Parathyroid adenoma (tissue), 2 donors: ENCODE results near the gene NFATC4.
"Not testable (repeated sequence)": the region's sequence is repeated elsewhere in the genome, so short reads cannot be mapped to it uniquely, and the experiment has no call there.

ENCODE experiments used
- H2AFZ ChIP-seq: fragments of 300-600 bp; sonication (generic); one replicate; pipeline ENCODE4 v1.7.0; 2017; ENCODE audit warnings: antibody characterized with exemption, mild to moderate bottlenecking
- H3K27ac ChIP-seq: fragments of 300-600 bp; sonication (generic); one replicate; pipeline ENCODE4 v1.7.0; 2017
- H3K27me3 ChIP-seq: fragments of 300-600 bp; sonication (generic); one replicate; pipeline ENCODE4 v1.7.0; 2017; ENCODE audit warnings: low read length; ENCODE audit not compliant: control insufficient read depth, insufficient read depth
- H3K36me3 ChIP-seq: fragments of 300-600 bp; sonication (generic); one replicate; pipeline ENCODE4 v1.7.0; 2017; ENCODE audit warnings: low read length; ENCODE audit not compliant: control insufficient read depth, insufficient read depth
- H3K4me1 ChIP-seq: fragments of 300-600 bp; sonication (generic); one replicate; pipeline ENCODE4 v1.7.0; 2017; ENCODE audit warnings: control low read depth
- H3K4me2 ChIP-seq: fragments of 300-600 bp; sonication (generic); one replicate; pipeline ENCODE4 v1.7.0; 2017; ENCODE audit warnings: low read length
- H3K4me3 ChIP-seq: fragments of 300-600 bp; sonication (generic); one replicate; pipeline ENCODE4 v1.7.0; 2017; ENCODE audit warnings: low read depth, low read length
- H3K79me2 ChIP-seq: fragments of 300-600 bp; sonication (generic); one replicate; pipeline ENCODE4 v1.7.0; 2017; ENCODE audit warnings: control low read depth
- H3K9ac ChIP-seq: fragments of 300-600 bp; sonication (generic); one replicate; pipeline ENCODE4 v1.7.0; 2017; ENCODE audit warnings: mild to moderate bottlenecking
- H3K9me3 ChIP-seq: fragments of 300-600 bp; sonication (generic); one replicate; pipeline ENCODE4 v1.7.0; 2017; ENCODE audit warnings: low read length; ENCODE audit not compliant: control insufficient read depth
- TF ChIP-seq, protein P1 (sequence below): fragments of 300-600 bp; sonication (generic); IDR thresholded peaks from one replicate; pipeline ENCODE4 v1.7.0; 2017; ENCODE audit warnings: antibody characterized with exemption, mild to moderate bottlenecking
- donor health status: primary hyperparathyroidism.

The NFATC4 gene

DNA sequence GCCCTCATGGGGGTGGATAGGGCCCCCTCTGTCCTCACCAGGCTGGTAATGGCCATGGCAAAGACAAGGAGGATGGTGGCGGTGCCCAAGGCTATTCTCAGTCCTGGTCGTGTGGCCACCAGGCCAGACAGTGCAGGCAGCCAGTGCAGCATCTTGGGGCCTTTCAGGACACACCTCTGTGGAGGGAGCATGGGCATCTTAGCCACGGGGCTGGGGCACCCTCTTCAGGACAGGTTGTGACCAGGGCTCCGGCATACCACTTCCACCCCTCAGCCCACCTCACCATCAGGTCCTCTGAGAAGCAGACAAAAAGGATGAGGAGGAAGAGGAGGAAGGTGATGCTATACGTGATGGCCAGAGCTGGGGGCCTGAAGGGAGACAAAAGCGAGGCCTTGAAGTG is 44.0 kb upstream of the NFATC4 start:
- Histone ChIP-seq H3K4me2 (no peak overlapping the region), H3K4me1 (no peaks in the 10 kb centered on the region), H3K27me3 (no peaks in the 10 kb centered on the region)

DNA sequence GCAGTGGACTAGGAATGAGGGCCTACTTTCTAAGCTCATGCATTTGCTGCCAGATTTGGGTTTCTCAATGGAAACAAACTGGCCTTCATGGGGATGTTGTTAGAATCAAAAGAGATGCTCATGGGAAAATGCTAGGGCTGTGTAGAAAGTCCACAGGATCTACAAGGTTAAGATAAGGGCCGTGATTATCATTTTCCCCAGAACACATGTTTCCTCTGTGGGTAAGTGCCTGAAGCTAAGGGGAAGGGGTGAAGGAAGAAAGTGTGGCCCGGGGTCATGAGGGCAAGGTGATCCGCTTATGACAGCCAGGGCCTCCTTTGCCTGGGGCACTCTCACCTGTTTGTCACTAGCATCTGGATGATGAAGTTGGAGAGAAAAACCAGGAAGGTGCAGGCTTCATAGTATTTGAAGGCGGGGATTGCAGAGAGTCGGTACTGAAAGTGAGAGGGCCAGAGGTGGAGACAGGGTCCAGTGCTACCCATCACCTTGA is 42.9 kb upstream of the NFATC4 start:
- no peaks in the 10 kb centered on the region for H3K36me3 ChIP-seq
- no peak overlapping the region for H3K9ac ChIP-seq
- H3K4me1 ChIP-seq = no peaks in the 10 kb centered on the region
- H2AFZ ChIP-seq = no peak overlapping the region
- H3K4me2 ChIP-seq = no peak overlapping the region
- TF ChIP-seq, protein P1, sequence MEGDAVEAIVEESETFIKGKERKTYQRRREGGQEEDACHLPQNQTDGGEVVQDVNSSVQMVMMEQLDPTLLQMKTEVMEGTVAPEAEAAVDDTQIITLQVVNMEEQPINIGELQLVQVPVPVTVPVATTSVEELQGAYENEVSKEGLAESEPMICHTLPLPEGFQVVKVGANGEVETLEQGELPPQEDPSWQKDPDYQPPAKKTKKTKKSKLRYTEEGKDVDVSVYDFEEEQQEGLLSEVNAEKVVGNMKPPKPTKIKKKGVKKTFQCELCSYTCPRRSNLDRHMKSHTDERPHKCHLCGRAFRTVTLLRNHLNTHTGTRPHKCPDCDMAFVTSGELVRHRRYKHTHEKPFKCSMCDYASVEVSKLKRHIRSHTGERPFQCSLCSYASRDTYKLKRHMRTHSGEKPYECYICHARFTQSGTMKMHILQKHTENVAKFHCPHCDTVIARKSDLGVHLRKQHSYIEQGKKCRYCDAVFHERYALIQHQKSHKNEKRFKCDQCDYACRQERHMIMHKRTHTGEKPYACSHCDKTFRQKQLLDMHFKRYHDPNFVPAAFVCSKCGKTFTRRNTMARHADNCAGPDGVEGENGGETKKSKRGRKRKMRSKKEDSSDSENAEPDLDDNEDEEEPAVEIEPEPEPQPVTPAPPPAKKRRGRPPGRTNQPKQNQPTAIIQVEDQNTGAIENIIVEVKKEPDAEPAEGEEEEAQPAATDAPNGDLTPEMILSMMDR = no peak
- H3K27ac ChIP-seq = no peak overlapping the region
- H3K9me3 ChIP-seq = no peaks in the 10 kb centered on the region
- no peak overlapping the region for H3K4me3 ChIP-seq
- no peaks in the 10 kb centered on the region for H3K79me2 ChIP-seq
- H3K27me3 ChIP-seq = no peaks in the 10 kb centered on the region

More for the DNA sequence above, 44.0 kb upstream of the NFATC4 start:
- H3K9ac ChIP-seq = no peak overlapping the region
- no peaks in the 10 kb centered on the region for H3K9me3 ChIP-seq
- no peak overlapping the region for H2AFZ ChIP-seq
- no peaks in the 10 kb centered on the region for H3K79me2 ChIP-seq
- H3K4me3 ChIP-seq = no peak overlapping the region
- TF ChIP-seq, protein P1 = no peak
- no peaks in the 10 kb centered on the region for H3K36me3 ChIP-seq
- no peak overlapping the region for H3K27ac ChIP-seq

DNA sequence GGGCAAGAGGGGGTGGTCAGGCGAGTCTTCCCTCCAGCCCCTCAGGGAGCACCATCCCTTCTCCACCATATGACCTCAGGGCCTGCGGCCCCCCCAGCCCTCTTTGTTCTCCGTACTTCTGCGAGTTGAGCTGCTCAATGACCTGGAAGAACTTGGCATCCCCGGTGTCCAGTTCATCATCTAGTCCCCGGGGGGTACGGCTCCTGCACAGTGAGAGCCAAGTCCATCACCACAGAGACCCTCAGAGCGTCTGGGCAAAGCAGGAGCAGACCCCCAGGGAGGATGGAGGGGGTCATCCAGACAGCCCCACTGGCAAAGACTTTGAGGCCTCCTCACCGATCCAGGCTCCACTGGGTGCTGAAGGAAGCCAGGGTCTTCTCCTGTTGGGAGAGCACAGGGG is 42.0 kb upstream of the NFATC4 start:
- H2AFZ ChIP-seq = no peak overlapping the region
- no peak overlapping the region for H3K4me3 ChIP-seq
- H3K27ac ChIP-seq = no peak overlapping the region
- no peaks in the 10 kb centered on the region for H3K4me1 ChIP-seq
- H3K4me2 ChIP-seq = no peak overlapping the region
- no peaks in the 10 kb centered on the region for H3K36me3 ChIP-seq
- TF ChIP-seq, protein P1 = no peak
- H3K79me2 ChIP-seq = no peaks in the 10 kb centered on the region
- no peaks in the 10 kb centered on the region for H3K9me3 ChIP-seq
- H3K27me3 ChIP-seq = no peaks in the 10 kb centered on the region
- no peak overlapping the region for H3K9ac ChIP-seq

DNA sequence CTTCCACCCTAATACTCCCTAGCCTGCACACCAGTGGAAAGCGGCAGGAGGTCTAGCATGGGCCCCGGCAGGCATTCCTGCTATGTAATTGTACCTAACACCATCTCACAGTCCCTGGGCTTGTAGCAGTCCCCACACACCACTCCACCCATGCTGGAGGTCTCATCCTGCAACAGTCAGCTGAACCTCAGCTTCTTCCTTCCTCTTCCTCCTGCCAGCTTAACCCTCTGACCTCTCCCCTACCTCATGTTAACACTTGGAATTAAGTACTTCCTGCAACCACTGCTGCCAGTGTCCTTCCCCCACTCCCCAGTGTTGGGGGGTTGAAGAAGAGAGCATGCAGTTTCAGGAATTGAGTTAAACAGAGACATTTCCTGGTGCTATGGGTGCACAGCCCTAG is 40.7 kb upstream of the NFATC4 start:
- Histone ChIP-seq H3K4me3 (no peak overlapping the region), H3K27ac (no peak overlapping the region), H3K9ac (no peak overlapping the region), H3K4me2 (no peak overlapping the region), H3K4me1 (peaks cover under 1% of the 10 kb centered on the region), H3K36me3 (no peaks in the 10 kb centered on the region), H3K79me2 (no peaks in the 10 kb centered on the region), H3K9me3 (no peaks in the 10 kb centered on the region), H2AFZ (no peak overlapping the region), H3K27me3 (no peaks in the 10 kb centered on the region)
- TF ChIP-seq, protein P1 = no peak

DNA sequence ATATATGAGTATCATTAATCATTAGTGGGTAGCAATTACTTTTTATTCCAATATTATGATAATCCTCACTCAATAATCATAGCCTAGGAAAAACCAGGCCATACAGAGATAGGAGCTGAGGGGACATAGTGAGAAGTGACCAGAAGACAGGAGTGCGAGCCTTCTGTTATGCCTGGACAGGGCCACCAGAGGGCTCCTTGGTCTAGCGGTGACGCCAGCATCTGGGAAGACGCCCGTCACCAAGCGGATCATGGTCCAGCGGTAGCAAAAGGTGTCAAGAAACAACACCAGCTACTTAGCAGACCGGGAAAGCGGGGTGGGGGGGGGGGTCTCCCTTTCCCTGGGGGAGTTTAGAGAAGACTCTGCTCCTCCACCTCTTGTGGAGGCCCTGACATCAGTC is 40.1 kb upstream of the NFATC4 start:
- not testable (repeated sequence) for H3K4me3 ChIP-seq, H3K27ac ChIP-seq, H2AFZ ChIP-seq, H3K36me3 ChIP-seq, H3K9ac ChIP-seq, H3K9me3 ChIP-seq, H3K4me1 ChIP-seq, H3K4me2 ChIP-seq, H3K27me3 ChIP-seq, H3K79me2 ChIP-seq
- TF ChIP-seq, protein P1 = peak; percentile 64
